ENCODE results near the gene TCEANC2.

The TCEANC2 gene

DNA sequence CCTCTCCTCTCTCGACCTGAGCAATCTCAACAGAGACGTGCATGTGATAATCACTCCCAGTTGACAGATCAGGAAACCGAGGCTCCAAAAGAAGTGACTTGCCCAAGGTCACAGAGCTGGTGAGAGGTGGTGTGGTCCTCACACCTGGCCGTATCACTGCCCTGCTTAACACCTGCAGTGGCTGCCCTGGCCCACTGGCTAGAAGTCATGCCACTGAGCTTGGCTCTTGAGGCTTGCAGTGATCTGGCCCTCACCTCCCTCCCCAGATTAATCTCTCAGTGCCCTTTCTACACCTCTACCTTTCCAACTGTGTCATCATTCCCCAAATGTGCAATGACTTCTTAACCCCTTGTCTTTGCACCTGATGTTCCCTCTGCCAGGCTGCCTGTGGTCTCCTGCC is 60.6 kb downstream of the TCEANC2 start:
- no peak for DNase-seq (ENCODE audit: low read depth)

DNA sequence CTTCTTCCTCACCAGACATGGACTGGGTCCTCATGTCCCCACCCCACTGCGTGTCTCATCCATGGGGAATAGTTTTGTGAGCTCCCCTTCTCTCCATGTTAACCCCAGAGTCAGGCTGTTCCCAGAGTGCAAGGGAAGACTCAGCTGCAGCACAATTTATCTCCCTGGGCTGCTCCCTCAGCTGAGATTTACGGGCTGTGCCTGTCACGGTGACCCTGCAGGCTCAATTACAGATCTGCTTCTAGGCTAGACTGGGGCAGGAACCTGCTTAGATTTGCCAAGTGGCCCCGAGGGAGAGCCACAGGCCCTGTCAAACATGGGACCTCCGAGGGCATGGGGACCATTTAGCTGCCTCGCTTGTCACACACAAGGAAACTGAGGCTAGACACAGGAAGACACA is 61.5 kb downstream of the TCEANC2 start:
- DNase-seq (ENCODE audit: low read depth) = no peak

DNA sequence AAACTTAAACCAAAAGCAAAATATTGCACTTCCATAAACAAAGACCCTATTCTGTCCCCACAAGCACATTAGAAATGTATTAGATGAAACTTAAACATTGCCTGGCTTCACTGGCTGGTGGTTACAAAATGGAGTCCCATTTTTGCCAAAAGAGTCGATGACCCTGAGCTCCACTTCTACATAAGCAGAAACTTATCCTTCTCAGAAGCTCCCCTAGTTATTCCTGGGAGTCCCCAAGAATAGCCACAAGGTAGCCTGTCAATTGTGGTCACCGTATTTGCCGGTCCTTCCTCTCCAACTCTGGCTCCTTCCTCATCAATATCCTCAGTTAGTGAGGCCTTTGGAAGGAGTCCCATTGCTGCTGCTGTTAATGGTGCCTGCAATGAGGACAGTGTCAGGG is 62.1 kb downstream of the TCEANC2 start:
- no peak for DNase-seq (ENCODE audit: low read depth)

DNA sequence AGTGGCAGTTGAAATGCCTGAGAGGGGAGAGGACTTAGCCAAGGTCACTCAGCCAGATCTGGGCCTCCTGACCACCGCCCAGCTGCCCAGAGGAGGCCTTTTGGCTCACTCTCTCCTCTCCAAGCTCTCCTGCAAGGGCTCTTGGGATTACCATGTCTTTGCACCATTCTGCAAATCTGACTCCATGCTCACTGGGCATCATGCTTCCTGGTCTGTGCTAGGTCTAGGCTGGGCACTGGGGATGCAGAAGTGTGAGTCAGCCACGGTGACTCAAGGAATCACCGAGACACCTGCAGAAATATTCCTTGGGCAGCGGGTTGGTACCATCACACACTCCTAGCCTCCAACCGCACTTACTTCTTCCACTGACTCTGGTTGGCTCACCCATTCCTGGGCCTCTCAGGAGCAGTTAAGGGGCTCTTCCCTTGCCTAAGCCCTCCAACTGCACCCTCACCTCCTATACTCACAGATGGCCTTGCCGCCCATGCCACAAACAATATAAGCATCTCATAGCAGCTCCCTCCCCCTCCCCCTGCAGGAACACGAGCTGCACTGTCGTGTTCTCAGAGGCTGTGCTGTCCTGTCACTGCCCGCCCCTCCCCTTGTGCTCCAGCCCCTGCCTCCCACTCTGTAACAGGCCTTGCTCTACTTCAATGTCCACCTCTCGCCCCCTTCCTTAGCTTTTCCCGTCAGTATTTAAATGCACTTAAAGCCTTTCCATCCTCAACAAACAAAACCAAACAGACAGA is 64.6 kb downstream of the TCEANC2 start:
- DNase-seq (ENCODE audit: low read depth) = no peak

DNA sequence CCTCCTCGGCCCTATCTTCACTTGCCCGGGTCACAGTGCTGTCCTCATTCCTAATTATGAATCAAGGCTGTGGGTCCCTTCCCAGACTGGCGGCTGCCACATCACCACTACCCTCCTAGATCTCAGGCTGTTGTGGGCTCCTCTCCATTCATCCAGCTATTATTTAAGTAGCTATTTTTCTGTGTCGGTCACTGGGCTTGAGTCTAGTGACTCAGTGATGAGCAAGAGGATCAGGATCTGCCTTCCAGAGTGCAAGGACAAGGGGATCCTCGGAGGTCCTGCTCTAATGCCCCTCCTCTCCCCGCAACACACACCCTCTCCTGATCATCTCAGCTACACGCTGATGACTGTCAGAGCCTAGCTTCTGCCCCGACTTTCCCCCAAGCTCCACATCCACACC is 65.3 kb downstream of the TCEANC2 start:
- no peak for DNase-seq (ENCODE audit: low read depth)

DNA sequence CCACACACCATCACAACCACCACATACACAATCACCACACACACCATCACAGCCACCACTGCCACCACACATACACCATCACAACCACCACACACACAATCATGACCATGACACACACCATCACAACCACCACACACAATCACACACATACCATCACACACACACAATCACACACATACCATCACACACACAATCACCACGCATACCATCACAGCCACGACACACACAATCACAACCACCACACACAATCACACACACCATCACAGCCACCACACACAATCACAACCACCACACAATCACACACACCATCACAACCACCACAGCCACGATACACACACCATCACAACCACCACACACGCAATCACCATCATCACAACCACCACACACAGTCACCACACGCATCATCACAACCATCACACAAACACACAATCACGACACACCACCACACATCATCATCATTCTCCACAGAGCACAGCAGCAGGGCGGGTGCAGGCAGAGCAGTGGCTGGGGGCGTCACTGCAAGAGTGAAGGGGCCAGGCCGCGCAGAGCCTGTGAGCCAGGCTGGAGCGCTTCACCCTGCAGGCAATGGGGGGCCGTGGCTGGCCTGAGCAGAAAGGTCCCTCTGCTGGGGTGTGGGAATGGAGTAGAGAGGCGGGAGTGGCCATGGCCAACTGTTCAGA is 66.8 kb downstream of the TCEANC2 start:
- no peak for DNase-seq (ENCODE audit: low read depth)

DNA sequence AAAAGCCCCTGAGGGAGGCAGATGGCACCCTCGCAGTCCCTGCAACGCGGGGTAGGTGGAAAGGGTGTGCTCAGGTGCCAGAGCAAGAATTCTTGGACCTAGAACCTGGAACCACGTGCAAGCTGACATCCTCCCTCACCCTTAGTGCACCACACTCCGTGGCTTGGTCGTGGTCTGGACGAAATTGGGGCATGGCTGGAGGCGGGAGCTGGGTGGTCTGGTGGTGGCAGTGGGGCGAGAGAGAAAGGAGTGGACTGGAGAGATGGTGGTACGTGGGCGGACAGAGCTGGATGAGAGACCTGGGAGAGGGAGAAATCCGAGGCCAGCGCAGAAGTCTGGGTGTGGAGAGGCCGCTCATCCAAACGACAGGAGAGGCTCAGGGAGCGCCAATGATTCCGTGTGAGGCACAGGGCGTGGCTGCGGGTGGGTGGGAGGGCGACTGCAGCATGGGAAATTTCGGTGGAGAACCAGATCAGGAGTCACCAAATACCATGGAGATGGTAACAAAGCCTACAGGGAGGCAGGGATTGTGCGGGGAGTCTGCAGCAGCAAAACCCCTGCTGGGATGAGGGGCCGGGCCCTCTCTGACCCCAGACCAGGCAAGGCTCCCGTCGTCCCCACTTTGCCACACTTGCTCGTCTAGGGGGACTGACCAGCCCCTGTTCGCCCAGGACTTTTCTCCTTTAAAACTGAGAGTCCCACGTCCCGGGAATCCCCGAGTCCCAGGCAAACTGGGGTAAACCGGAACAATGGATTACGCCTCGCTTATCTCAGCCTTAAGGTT is 67.5 kb downstream of the TCEANC2 start:
- DNase-seq (ENCODE audit: low read depth) = no peak

DNA sequence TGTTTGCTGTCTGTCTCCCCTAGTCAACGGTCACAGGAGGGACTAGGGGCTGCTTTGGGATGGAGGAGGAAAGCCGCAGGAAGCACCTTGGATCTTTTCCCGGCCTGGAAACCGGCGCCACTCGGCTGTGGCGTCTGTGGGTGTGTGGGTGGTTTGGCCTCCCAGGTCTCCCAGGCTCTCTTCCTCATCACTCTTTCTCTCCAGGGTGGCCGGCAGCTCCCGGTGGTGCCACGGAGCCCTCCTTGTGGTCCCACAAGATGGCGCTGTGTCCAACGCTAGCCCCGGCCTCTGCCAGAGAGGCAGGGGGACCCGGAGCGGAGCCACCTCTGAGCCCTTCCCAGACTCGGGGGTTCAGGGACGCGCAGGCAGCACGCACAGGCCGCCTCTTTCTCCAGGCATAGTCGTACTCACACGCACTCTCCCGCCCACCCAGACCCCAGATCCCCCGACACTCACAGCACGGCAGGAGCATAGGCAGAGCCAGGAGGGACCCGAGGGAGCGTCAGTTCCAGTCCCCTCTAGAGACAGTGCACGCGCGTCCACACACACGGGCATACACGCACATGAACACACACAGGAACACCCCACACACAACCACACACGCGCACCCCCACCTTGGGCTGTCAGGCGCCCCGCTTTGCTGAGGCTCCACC is 68.2 kb downstream of the TCEANC2 start:
- DNase-seq (ENCODE audit: low read depth) = peak; percentile 54

DNA sequence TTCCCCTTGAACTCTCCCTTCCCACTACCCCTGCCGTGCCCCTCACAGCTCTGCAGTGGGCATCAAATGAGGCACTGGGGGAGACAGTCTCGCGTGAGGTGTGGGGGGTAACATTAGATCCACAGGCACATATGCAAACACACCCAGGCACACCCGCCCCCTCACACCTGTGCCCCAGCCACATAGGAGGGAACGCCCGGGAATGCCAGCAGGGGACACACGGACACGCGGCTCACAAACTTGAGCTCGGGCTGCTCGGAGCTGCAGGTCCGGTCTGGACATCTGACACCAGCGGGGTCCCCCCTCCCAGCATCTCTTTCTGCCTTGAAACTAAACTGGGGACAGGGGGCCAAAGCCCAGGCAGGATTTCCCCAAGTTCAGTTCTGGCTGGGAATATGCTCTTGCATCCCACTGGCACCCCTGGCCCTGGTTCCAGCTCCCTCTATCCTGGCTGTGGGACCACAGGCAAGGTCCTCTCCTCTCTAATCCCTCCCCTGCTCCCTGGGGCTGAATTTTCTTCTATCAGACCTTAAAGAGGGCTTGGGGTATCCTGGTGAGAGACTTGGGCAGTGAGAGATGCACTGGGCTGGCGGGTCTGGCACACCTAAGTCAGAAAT is 68.8 kb downstream of the TCEANC2 start:
- DNase-seq (ENCODE audit: low read depth) = no peak

DNA sequence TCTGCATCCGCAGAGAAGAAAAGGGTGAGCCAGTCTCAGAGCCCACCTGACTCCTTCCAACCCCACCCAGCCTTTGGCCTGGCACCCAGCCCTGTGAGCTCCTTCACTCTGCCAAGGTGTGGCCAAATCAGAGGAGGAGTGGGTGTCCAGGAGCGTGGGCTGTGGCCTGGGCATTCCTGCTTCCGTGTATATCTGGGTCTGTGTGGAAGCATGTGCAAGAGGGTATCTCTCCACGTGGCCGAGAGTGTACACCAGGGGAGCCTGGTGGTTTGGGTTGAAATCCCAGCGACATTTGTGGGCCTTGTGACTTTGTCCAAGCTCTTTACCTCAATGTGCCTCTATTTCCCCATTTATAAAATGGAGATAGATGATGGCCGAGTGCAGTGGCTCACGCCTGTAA is 69.6 kb downstream of the TCEANC2 start:
- no peak for DNase-seq (ENCODE audit: low read depth)

DNA sequence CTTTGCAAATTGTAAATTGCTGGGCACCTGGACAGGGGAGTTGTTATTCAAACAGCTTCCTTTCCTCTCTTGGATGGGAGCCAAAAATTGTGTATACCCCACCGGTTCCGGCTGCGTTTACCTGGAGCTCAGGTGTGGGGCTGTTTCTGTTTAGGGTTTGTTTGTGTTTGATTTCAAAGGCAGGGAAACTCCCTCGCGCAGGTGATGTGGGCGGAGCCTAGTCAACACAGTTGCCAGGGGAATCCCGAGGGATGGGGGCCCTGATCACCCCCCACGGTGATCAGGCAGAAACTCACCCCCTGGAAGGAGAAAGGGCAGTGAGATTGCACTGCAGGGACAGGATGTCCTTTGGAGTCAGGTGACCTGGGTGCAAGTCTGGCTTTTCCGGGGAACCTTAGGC is 71.1 kb downstream of the TCEANC2 start:
- no peak for DNase-seq (ENCODE audit: low read depth)

DNA sequence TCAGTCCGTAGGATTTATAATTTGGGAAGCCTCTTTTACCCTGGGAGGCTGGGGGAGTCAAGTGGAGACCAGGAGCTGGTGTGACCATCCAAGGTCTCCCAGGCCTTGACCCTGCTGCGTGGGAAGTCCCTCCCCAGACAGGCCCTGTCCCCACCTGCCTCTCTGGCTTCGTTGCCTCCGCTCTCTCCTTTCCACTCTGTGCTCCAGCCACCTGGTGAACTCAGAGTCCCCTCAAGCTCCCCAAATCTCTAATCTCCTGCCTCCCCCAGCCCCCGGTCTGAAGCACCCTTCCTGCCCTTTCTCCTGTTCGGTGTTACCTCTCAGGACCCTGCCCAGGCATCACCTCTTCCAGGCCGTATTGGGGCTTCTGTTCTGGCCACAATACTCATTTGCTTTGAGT is 71.5 kb downstream of the TCEANC2 start:
- DNase-seq (ENCODE audit: low read depth) = no peak

DNA sequence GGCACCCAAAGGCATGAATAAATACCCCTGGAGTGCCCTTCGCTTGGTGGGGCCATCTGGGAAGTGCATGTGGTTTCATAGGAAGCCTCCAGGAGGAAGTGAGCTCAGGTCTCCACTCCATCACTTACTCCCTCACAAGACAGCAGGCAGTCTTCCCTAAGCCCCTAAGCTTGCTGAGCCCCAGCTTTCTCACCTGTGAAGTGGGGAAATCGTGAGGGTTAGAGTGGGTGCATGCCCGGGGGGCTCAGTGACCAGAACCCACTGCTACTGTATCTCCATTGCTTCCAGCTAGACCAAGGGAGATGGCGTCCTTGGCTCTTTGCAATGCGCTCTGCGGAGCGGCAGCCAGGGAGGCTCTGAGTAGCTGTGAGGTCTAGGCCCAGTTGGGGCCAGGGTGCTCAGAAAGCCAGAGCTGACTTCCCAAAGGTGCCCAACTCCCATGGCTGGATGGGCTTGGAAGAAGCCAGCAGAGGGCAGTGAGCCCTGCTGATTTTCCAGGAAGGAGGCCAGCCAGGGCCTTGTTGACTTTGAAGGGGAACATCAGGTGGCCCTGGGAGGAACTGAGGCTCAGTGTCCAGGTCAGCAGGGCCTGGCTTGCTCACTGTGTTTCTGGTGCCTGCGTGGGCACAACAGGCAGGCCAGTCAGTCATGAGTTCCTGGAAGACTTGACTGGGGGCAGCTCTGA is 72.1 kb downstream of the TCEANC2 start:
- DNase-seq (ENCODE audit: low read depth) = no peak

DNA sequence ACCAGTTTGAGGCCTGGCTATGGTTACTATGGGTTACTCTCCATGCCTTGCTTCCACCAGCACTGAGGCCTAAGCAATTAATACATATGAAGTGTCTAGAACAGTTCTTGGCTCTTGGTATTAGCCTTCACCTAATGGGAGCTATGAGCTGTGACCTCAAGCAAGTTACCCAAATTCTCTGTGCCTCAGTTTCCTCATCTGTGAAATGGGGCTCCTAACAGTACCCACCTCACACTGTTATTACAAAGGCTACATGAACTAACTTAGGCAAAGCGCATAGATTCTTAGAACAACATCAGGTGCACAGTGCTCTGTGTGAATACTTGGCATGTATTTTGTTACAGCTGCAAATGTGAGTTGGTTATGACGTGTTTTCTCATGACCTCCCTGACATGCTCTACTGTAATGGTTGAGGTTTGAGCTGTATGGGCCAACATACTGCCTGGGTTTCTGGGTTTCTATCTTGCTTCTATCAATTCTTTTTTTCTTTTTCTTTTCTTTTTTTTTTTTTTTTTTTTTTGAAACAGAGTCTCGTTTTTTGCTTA is 72.9 kb downstream of the TCEANC2 start:
- no peak for DNase-seq (ENCODE audit: low read depth)

DNA sequence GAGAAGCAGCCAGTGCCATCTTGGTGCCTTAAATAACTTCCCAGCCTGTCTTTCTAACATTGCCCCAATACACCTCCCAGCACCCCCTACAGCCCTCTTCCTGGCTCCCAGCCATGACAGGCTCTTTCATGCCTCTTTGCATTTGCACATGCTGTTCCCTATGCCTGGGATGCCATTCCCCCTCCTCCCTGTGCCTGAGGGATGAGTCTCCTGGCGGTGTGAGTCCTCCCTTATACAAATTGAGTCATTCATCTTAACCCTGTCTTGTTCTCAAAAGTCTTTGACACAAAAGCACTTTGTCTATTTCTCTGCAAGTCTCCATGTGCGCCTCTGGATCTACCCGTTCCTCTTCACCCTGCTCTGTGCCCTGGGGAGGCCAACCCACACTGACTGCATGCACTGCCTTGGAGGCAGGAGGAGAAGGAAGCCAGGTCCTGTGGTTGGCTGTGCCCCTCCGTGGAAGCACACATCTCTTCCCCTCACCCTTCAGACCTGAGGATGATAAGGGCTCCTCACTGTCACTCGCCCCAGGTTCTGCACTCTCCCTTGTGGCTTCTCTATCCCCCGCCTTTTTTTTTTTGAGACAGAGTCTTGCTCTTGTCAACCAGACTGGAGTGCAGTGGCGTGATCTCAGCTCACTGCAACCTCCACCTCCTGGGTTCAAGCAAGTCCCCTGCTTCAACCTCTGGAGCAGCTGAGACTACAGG is 74.3 kb downstream of the TCEANC2 start:
- no peak for DNase-seq (ENCODE audit: low read depth)

DNA sequence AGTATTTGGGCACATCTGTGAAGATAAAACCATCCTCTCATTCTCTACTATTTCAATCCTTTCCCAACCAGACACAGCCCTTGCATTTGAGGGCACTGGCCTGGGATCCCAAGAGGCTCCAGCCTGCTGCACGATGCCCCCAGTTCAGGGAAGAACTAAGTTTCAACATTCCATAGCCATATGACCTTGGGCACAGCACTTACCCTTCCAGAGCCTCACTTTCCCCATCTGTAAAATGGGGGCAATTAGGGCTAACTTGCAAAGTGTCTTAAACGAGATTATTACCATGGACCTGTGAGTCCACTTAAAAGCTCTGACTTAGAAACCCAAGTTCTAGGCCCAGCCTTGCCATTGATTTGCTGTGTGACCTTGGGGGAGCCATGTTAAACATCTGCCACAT is 76.5 kb downstream of the TCEANC2 start:
- no peak for DNase-seq (ENCODE audit: low read depth)

DNA sequence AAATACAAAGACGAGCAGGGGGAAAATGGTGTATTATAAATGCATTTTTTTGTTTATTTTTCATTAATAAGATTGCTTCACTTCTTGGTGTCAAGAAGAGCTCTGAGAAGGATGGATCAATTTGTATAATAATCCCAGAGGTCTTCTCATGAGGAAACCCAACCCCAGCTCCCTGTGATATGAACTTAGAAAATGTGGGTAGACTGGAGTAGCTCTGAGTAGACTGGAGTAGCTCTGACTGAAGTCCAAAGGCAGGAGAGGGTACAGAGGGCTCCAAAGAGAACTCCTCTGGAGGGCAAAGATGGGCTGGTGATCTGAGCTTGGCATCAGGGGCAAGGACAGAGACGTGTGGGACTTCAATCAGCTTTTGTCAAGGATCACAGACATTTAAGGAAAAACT is 78.0 kb downstream of the TCEANC2 start:
- DNase-seq (ENCODE audit: low read depth) = no peak

DNA sequence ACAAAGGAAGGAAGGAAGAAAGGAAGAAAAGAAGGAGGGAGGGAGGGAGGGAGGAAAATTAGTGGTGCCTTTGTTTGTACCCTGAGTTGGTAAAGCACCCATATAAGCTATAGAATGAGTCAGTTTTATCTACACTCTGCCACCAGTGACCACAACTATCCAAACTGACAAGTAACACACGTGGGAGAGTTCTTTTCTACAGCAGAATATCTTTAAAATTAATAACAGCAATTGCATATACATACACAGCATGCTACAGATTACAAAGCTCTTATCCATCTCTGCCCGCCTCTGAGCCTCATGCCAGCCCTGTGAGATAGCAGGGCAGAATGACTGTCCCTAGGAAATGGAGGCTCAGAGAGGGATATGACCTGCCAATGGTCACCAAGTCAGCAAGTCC is 79.1 kb downstream of the TCEANC2 start:
- DNase-seq (ENCODE audit: low read depth) = no peak

DNA sequence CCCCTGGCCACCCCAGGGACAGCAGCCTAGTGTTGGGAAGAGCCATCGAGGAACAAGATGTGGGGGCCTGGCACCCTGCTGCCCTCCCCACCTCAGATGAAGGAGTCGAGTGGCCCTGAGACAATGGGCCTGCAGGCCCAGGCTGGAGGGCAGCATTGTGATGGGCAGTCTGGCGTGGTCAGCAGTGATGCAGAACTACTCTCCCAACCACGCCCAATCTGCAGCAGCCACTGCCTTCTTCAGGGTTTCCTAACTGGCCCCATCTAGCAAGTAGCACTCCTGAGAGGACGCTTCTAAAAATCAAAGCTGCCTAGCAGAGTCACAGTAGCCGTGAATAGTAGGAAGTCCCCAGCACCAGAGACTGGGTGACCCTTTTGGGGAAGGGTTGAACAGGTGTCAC is 80.9 kb downstream of the TCEANC2 start:
- DNase-seq (ENCODE audit: low read depth) = no peak

DNA sequence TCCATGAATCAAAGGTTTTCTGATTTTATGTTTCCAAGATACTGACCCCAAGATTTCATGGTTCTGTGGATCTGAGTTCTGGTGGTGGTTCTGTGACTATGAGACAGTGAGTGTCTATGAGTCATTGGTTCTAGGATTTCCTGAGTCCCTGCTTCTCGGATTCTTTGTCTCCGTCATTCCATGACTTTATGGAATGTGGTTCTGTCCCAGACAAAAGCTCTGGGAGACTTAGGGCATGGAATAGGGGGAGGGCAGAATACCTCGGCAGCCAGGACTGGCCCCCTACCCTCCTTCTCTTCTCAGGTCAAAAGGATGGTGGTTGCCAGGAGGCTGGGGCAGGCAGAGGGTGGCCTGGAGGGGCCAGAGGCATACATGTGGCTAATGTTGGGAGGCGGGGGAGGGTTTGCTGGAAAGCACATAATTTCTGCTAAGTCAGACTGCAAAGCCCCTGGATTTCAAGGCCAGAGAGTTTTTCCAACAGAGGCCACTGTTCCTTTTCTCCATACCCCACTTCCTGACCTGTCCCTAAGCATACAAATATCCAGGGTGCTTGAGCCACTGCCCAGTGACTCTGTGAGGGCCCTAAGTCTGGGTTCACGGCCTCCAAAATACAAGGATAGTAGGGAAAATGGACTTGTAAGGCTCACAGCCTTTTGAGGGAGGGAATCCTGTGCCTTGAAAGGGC is 82.2 kb downstream of the TCEANC2 start:
- no peak for DNase-seq (ENCODE audit: low read depth)
